Nephron progenitor cell (in vitro differentiated cells): ENCODE data around the gene CD300LF.

Source experiments
- DNase-seq: peaks from one replicate; pipeline ENCODE4 v3.0.0; 2021
- H3K27ac Mint-ChIP-seq: 2 replicates; pipeline ENCODE4 v1.8.0; 2021; ENCODE audit warnings: mild to moderate bottlenecking, moderate library complexity, mixed read lengths
- H3K27me3 Mint-ChIP-seq: 2 replicates; pipeline ENCODE4 v1.8.0; 2021; ENCODE audit warnings: mild to moderate bottlenecking, low read depth, mixed read lengths; ENCODE audit not compliant: poor library complexity
- H3K36me3 Mint-ChIP-seq: 2 replicates; pipeline ENCODE4 v1.8.0; 2021; ENCODE audit warnings: low read depth, mixed read lengths
- H3K4me1 Mint-ChIP-seq: 2 replicates; pipeline ENCODE4 v1.8.0; 2021; ENCODE audit warnings: mixed read lengths
- H3K4me3 Mint-ChIP-seq: 2 replicates; pipeline ENCODE4 v1.8.0; 2021; ENCODE audit warnings: mild to moderate bottlenecking, moderate library complexity, mixed read lengths
- H3K9me3 Mint-ChIP-seq: 2 replicates; pipeline ENCODE4 v1.8.0; 2021; ENCODE audit warnings: mild to moderate bottlenecking, moderate library complexity, mixed read lengths
- CTCF ChIP-seq: fragments of 200-600 bp; sonication (generic); IDR thresholded peaks from 2 replicates; pipeline ENCODE4 v1.5.0; 2021; ENCODE audit warnings: antibody characterized with exemption

The CD300LF gene

GRCh38 chr17:74712301-74712700 is 422 bp downstream of the CD300LF start:
- Mint-ChIP-seq H3K36me3 (no peaks in the 10 kb centered on the region), H3K9me3 (peaks cover 3% of the 10 kb centered on the region), H3K4me1 (no peaks in the 10 kb centered on the region), H3K27ac (peak overlapping the region; percentile 14), H3K27me3 (peaks cover 51% of the 10 kb centered on the region), H3K4me3 (no peak overlapping the region)
- TF ChIP-seq CTCF, result no peak
- no peak for DNase-seq

GRCh38 chr17:74711058-74711824 is 1.5 kb downstream of the CD300LF start:
- no peak for DNase-seq
- Mint-ChIP-seq H3K27ac (no peak overlapping the region), H3K4me1 (no peaks in the 10 kb centered on the region), H3K9me3 (peaks cover 3% of the 10 kb centered on the region), H3K36me3 (no peaks in the 10 kb centered on the region), H3K4me3 (no peak overlapping the region), H3K27me3 (peaks cover 55% of the 10 kb centered on the region)
- no peak for TF ChIP-seq CTCF

GRCh38 chr17:74704544-74704943 is 8.2 kb downstream of the CD300LF start:
- H3K9me3 Mint-ChIP-seq, result peaks cover 3% of the 10 kb centered on the region
- DNase-seq, result no peak
- no peak overlapping the region for H3K27ac Mint-ChIP-seq
- H3K4me3 Mint-ChIP-seq, result no peak overlapping the region
- peaks cover 13% of the 10 kb centered on the region for H3K4me1 Mint-ChIP-seq
- TF ChIP-seq CTCF, result no peak
- H3K27me3 Mint-ChIP-seq, result peaks cover 46% of the 10 kb centered on the region
- H3K36me3 Mint-ChIP-seq, result no peaks in the 10 kb centered on the region

- DNase-seq, result no peak
- Mint-ChIP-seq H3K36me3 (no peaks in the 10 kb centered on the region), H3K27me3 (peaks cover 50% of the 10 kb centered on the region), H3K4me1 (peaks cover 13% of the 10 kb centered on the region), H3K27ac (no peak overlapping the region), H3K9me3 (peaks cover 2% of the 10 kb centered on the region), H3K4me3 (no peak overlapping the region)
- TF ChIP-seq CTCF, result no peak
Observed at GRCh38 chr17:74703311-74703710, 9.4 kb downstream of the CD300LF start.

- Mint-ChIP-seq H3K27ac (no peak overlapping the region), H3K27me3 (peaks cover 50% of the 10 kb centered on the region), H3K9me3 (no peaks in the 10 kb centered on the region), H3K36me3 (no peaks in the 10 kb centered on the region), H3K4me3 (no peak overlapping the region), H3K4me1 (peaks cover 13% of the 10 kb centered on the region)
- TF ChIP-seq CTCF, result no peak
- DNase-seq, result no peak
Observed at GRCh38 chr17:74702116-74702871, 10.4 kb downstream of the CD300LF start.
